ENCODE measurements around the gene ST6GALNAC5. TPM values are rescaled to one million over a fixed set of nuclear protein-coding genes. Genes with fewer than 3 reads are reported as not detected.

The ST6GALNAC5 gene
- polyA plus RNA-seq, 3 donors: 3.0 to 3.4 (median 3.3) TPM

GRCh38 chr1:77007675-77008074 lies 140.4 kb downstream of the ST6GALNAC5 start:
- no peak for DNase-seq

DNA sequence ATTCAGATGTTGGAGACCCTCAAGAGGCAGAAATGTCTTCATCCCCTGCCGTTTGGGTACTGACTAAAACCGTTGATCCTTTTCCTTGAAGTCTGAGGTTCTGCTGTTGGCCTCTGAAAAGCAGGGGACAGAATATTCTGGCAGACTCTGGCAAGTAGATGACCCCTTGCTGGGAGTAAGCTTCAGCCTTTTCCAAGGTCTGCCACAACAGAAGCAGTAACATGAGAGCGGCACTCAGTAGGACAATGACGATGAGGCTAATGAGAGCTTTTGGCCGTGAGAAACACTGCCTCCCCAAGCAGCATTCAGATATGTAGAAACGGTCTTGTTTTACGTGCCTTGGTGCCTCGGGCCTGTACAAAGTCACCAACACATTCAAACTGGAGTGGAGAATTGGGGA lies 143.7 kb downstream of the ST6GALNAC5 start:
- DNase-seq: no peak

DNA sequence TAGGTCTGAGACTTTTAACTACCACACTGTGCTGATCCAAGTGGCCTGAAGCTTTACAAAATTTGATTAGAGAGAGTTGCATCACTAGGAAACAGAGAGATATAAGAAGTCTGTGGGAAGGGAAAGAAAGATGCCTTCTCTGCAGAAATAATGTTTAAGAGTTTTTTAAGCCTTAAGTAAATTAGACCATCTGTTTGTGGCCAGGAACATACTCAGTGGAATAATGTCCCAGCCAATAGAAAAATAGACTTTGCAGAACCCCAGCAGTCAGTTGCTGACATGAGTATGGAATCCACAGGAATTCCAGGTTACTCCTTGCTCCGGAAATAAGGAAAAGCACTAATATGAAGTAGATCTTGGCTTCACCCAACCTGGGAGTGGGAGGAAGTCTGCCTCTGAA lies 144.8 kb downstream of the ST6GALNAC5 start:
- DNase-seq: no peak

DNA sequence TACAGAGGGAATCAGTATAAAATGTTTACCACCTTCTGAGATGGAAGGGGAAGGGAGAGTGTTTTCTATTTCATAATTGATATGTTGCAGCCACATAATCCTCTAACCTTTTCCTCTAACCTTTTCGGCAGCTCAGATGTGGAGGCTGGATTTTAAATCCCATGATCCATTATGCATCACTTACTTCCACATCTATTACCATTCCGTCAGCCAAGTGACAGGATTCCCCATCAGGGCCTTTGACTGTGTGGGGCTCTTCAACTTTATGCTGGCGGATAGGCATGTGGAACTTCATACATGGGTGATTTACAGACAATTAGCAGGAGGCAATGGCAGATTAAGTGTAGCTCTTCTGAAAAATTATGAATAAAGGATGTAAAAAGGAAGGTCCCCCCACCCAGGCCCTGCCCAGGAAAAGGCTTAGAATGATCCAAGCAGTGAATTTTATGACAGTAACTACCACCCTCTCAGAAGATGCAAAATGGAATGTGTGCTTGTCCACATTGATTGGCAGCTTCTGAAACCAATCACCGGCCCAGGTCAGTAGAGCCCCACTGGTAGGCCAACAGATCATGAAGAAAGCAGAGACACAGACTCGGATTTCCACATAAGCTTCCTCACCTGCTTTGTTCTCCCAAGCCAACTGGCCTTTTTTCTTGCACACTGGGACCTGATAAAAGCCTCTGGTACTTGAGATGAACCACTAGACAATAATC lies 147.0 kb downstream of the ST6GALNAC5 start:
- no peak for DNase-seq

GRCh38 chr1:77015748-77016341 lies 148.6 kb downstream of the ST6GALNAC5 start:
- DNase-seq: no peak

- DNase-seq: no peak
Observed at GRCh38 chr1:77016386-77016985, 149.2 kb downstream of the ST6GALNAC5 start.

- no peak for DNase-seq
Observed at GRCh38 chr1:77018311-77018710, 151.0 kb downstream of the ST6GALNAC5 start.

DNA sequence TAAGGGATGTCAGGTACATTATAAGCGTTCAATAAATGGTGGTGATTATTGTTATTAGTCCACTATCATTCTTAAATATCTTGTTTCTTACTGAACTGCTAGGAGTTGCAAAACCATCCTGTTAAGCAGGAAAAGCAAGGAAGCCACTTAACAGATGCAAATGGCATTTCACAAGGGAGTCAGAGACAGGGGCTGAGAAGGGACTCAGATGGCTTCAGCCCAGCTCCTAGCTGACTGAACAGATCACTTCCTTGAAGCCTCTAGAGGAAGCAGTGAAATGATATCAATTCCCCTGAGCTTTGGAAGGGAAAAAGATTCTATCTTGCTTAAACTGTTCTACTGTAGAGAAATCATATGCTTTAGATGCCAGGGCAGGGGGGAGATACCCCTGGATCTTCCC lies 151.5 kb downstream of the ST6GALNAC5 start:
- DNase-seq: no peak

DNA sequence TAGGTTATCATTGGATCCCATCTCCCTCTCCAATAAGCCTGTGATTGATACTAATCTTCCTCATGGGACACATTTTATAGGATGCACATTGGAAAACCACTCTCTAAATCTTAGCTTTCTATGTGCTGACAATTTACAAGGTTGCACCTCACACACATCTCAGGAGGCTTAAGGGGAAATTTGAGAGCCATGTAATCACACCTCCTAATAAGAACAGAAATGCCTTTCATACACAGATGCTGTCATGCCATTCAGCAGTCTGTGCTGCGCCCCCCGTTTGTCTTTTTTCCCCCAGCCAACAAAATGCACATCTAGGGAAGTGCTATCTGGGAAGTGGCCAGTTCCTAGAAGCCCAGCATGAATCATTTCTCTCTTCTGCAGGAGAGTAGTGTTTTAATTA lies 154.5 kb downstream of the ST6GALNAC5 start:
- DNase-seq: no peak

- no peak for DNase-seq
Observed at GRCh38 chr1:77024500-77024899, 157.2 kb downstream of the ST6GALNAC5 start.

DNA sequence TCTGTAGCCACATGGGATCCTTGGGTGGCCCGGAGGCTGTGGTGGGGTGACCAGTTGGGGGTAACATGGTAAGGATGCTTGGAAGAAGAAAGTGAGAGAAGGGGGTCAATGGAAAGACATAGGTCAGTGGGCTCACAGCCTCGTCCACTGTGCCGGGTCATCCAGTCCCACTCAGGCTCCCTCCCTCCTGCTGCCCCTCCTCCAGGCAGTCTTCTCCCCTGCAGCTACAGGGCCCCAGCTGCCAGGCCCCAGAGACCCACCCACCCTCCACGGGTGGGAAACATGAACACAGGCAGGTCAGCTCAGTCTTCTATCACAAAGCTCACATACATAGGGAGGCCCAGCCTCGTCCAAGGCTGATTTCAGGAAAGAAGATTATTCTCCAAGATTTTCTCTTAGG lies 158.3 kb downstream of the ST6GALNAC5 start:
- no peak for DNase-seq

GRCh38 chr1:77026135-77026534 lies 158.9 kb downstream of the ST6GALNAC5 start:
- no peak for DNase-seq

DNA sequence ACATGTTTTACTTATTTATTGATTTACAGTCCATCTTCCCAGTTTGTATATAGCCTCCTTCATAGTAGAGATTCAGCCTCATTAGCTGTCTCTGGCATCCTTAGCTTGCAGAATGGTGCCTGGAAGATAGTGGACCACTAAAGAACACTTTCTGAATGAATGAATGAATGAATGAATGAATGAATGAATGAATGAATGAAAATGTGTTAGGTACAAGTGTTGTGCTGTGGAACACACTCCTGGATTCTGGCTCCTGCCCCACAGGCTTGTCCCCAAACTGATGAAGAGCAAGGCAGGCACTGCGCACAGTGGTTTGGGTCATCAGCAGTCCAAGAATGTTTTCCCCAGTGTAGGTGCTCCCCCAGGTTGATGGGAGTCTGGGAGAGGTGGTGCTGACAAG lies 159.4 kb downstream of the ST6GALNAC5 start:
- no peak for DNase-seq

DNA sequence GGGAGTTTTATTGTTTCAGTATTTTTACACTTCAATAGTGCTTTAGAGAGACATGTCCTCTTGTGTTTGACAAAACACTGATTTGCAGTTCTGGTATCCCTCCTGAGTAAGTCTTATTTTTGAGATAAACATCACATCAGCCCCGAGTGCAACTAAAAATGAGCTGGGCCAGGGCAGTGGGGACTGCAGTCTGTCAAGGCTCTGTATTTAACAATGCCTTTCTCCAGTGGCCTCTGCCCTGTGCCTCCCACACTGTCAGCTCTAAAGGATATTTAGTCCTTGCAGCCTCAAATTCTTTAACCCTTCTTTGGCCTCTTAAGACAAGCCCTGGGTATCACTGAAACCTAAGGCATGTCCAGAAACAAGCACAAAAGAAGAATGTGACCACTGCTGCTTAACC lies 160.6 kb downstream of the ST6GALNAC5 start:
- DNase-seq: no peak

GRCh38 chr1:77030401-77031105 lies 163.3 kb downstream of the ST6GALNAC5 start:
- DNase-seq: no peak

- DNase-seq: no peak
Observed at GRCh38 chr1:77031106-77031662, 163.9 kb downstream of the ST6GALNAC5 start.

DNA sequence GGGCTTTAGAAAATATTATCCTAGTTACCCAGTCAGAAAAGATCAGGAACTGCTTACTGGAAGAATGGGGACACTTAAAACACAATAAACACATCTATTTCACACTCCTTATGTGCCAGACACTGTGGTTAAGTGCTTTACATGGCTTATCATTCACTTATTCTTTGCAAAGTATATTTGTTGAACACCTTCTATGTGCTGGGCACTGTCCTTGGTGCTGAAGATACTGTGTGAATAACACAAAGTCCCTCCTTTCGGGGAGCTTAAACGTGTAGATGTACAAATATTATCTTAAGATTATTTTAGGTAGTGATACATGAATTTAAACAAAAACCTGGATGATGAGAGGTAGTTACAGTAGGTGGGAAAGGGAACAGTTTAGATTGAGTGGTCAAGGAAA lies 169.3 kb downstream of the ST6GALNAC5 start:
- no peak for DNase-seq

DNA sequence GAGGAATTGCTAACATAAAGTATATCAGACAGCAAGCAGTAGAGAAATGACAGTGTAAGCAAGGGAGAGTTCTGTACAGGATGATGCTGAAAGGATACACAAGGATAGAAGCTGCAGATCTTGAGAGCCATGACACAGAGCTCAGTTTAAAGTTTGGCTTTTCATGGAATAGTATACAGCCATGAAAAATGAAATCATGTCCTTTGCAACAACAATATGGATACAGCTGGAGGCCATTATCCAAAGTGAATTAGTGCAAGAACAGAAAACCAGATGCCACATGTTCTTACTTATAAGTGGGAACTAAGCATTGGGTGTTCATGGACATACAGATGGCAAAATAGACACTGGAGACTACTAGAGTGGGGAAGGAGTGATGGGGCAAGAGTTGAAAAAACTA lies 169.8 kb downstream of the ST6GALNAC5 start:
- DNase-seq: no peak

DNA sequence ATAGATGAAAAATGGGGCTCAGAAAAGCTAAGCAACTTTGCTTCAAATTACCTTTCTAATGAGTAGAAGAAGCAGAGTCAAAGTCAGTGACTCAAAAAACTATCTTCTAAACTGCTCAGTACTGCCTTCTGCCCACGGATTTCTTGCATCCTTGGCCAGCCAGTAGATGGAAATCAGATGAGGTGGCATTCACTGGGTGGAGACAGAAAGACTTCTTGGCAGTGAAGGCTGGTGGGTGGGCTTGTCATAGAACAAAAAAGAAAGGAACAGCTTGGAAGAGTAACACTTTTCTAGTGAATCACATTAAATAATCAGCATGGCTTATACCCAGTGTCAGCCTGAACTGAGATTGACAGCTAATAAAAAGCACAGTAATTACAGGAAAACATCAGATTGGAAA lies 170.7 kb downstream of the ST6GALNAC5 start:
- DNase-seq: no peak

DNA sequence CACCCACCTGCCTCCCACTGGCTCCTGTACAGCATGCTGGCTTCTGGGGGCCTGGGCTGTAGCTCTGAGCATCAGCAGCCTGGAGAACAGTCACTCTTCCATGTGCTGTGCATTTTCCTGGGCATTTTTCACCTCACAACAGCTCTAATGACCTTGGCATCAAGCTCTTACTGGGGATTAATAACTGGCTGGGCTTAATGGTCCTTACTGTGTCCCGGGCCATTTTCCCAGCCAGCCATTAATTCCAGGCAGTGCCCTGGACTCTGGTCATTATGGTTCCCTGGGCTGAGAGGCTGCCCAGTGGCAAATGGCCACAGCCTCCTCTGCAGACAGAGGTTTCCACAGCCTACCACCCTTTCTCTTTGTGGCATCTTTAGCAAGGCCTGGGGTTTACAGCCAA lies 171.8 kb downstream of the ST6GALNAC5 start:
- no peak for DNase-seq

GRCh38 chr1:77039739-77040138 lies 172.5 kb downstream of the ST6GALNAC5 start:
- no peak for DNase-seq

GRCh38 chr1:77040826-77041225 lies 173.5 kb downstream of the ST6GALNAC5 start:
- no peak for DNase-seq
